K562 (cell line): ENCODE results near the gene EPHA1. TPM values are rescaled to one million over a fixed set of nuclear protein-coding genes. Genes with fewer than 3 reads are reported as not detected.
A peak's percentile ranks its signal among the peaks of the same experiment; 100 is the strongest.

Source experiments
- CBFA2T2 ChIP-seq: fragments of 450-650 bp; conservative IDR thresholded peaks from 2 replicates; pipeline ENCODE4 v1.6.1; 2017; ENCODE audit warnings: mild to moderate bottlenecking
- CCNT2 ChIP-seq: IDR thresholded peaks from 2 replicates; pipeline ENCODE4 v1.6.1; 2011; ENCODE audit warnings: borderline replicate concordance, low read depth, mild to moderate bottlenecking, moderate library complexity, mixed read lengths, low read length; ENCODE audit not compliant: insufficient read length; ENCODE audit errors: extremely low read depth
- DACH1 ChIP-seq: fragments of 450-650 bp; IDR thresholded peaks from 2 replicates; pipeline ENCODE4 v1.6.1; 2018; ENCODE audit not compliant: partially characterized antibody
- DNMT1 ChIP-seq: fragments of 450-650 bp; IDR thresholded peaks from 2 replicates; pipeline ENCODE4 v1.6.1; 2016; ENCODE audit warnings: antibody characterized with exemption, mild to moderate bottlenecking
- FIP1L1 ChIP-seq: fragments of 200-400 bp; formaldehyde crosslinking; IDR thresholded peaks from 2 replicates; pipeline ENCODE4 v1.6.1; 2018; ENCODE audit warnings: mild to moderate bottlenecking, low read depth, low read length; ENCODE audit not compliant: poor library complexity, severe bottlenecking
- GABPA ChIP-seq: fragments of 200-800 bp; sonication (Bioruptor generic); conservative IDR thresholded peaks from 2 replicates; pipeline ENCODE4 v1.6.1; 2016; ENCODE audit warnings: low read depth, missing genetic modification characterization, missing compliant biosample characterization
- KAT7 ChIP-seq: sonication (generic); formaldehyde crosslinking; IDR thresholded peaks from 2 replicates; pipeline ENCODE4 v1.8.0; 2022; ENCODE audit warnings: missing genetic modification reagents, mild to moderate bottlenecking, borderline replicate concordance
- TGIF2 ChIP-seq: sonication (generic); formaldehyde crosslinking; IDR thresholded peaks from 2 replicates; pipeline ENCODE4 v1.8.1; 2022; ENCODE audit warnings: mild to moderate bottlenecking, missing genetic modification reagents, moderate library complexity
- YY1 ChIP-seq, 3 experiments: IDR thresholded peaks; 2 replicates each; pipeline ENCODE4 v1.6.1; 2011; ENCODE audit warnings: low read length in 2 of 3, mild to moderate bottlenecking in 2 of 3, moderate library complexity in 2 of 3, borderline replicate concordance in 1 of 3, control low read depth in 1 of 3, low read depth in 1 of 3; ENCODE audit not compliant: insufficient read depth in 3 of 3, insufficient replicate concordance in 2 of 3, control insufficient read depth in 1 of 3, insufficient read length in 1 of 3; ENCODE audit errors: extremely low read depth in 1 of 3
- ZNF324 ChIP-seq: fragments of 250-450 bp; sonication (Bioruptor Pico); IDR thresholded peaks from 2 replicates; pipeline ENCODE4 v1.4.0; 2020; ENCODE audit warnings: mild to moderate bottlenecking
- ZNF778 ChIP-seq: fragments of 450-650 bp; formaldehyde crosslinking; IDR thresholded peaks from 2 replicates; pipeline ENCODE4 v1.4.0; 2020; ENCODE audit warnings: mild to moderate bottlenecking, moderate library complexity
- ZSCAN29 ChIP-seq: fragments of 450-650 bp; IDR thresholded peaks from 2 replicates; pipeline ENCODE4 v1.6.1; 2017
- polyA plus RNA-seq, 8 experiments: library from polyadenylated mRNA; depleted of rRNA in 4 of 8; stranded (reverse) in 5 of 8; unstranded in 3 of 8; fragments of >200 nt; fragmentation: Nextera tagmentation in 2 of 8; fragmentation: Illumina TruSeq in 1 of 8; extraction: Ambion mirVana in 2 of 8; extraction: Trizol in 1 of 8; gene quantifications; 2 replicates each; pipeline versions ENCODE4 v1.2.1 to v1.2.3, GENCODE V29; 2011 to 2014; ENCODE audit warnings: inconsistent platforms in 1 of 8, missing spikeins in 1 of 8
- total RNA-seq, 7 experiments: library from RNA; depleted of rRNA in 6 of 7; stranded (reverse); fragments of >200 nt in 6 of 7; fragmentation: Illumina TruSeq in 2 of 7; extraction: Trizol in 2 of 7; gene quantifications; 2 replicates each; pipeline versions ENCODE4 v1.2.1 to v1.2.3, GENCODE V29; 2011 to 2021; ENCODE audit warnings: low replicate concordance in 1 of 7
- TF ChIP-seq, protein P1 (sequence below): sonication (generic); formaldehyde crosslinking; IDR thresholded peaks from 2 replicates; pipeline ENCODE4 v1.8.0; 2023; ENCODE audit warnings: mild to moderate bottlenecking, missing genetic modification reagents
- TF ChIP-seq, protein P2 (sequence below), 2 experiments: fragments of 450-650 bp in 1 of 2; sonication (generic) in 1 of 2; formaldehyde crosslinking; conservative IDR thresholded peaks; 2 replicates each; pipeline versions ENCODE4 v1.4.0 to v1.8.1; 2020 to 2022; ENCODE audit warnings: mild to moderate bottlenecking in 1 of 2, missing genetic modification reagents in 1 of 2
- TF ChIP-seq, protein P3 (sequence below): fragments of 150-350 bp; IDR thresholded peaks from 2 replicates; pipeline ENCODE4 v1.6.1; 2014; ENCODE audit warnings: low read depth, mild to moderate bottlenecking, low read length, borderline replicate concordance
- TF ChIP-seq, protein P4 (sequence below), 2 experiments: fragments of 450-650 bp; conservative IDR thresholded peaks; 2 replicates each; pipeline ENCODE4 v1.6.1; 2017; ENCODE audit warnings: mild to moderate bottlenecking in 2 of 2, moderate library complexity in 2 of 2

EPHA1 gene
- total and polyA plus RNA-seq, 9 of the 15 experiments (the other 6 are each of a cell fraction or from before 2014, with no cell fraction given): 0.22 to 0.57 (median 0.32) TPM; not detected in 6

DNA sequence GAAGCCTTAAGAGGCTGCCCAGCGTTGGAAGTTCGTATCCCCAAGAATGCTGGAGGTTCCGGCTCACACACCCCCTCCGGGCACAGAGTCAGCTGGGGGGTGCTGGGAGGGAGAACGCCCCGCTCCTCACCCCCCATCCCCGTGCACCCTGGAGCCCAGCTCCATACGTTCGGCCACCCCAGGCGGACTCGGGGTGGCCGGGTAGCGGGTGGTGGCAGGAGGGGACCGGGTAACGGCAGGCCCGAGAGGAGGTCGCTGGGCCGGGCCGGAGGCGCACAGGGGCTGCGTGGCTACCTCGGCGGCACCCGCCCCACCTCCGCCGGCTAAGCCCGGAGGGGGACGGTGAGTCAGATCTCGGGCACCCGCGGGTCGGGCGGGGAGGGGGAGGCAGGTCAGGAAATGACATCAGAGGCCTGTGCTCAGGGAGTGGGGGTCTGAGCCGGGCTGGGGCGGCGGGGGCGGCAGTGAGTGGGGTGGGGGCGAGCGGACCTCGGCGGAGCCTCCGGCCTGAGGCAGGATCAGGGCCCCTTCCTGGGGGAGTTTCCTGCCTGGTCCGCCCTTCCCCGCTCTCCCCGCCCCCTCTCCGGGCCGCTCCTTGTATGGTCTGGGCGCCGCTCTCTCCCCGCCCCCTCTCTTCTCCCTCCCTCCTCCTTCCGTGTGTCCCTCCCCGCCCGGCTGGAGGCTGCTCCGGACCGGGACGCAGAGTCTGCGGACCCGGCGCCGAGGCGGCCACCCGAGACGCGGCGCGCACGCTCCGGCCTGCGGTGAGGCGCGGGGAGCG lies 27.8 kb downstream of the EPHA1 start, which contains the start of gene ZYX (continued):
- peak; percentile 93 for TF ChIP-seq TGIF2 (CRISPR knock-in tag)
- TF ChIP-seq CCNT2: peak; percentile 43
- TF ChIP-seq DACH1: peak; percentile 81
- TF ChIP-seq GABPA (tag): peak; percentile 91
- no peak for TF ChIP-seq ZNF324 (CRISPR knock-in tag)
- TF ChIP-seq, protein P1, sequence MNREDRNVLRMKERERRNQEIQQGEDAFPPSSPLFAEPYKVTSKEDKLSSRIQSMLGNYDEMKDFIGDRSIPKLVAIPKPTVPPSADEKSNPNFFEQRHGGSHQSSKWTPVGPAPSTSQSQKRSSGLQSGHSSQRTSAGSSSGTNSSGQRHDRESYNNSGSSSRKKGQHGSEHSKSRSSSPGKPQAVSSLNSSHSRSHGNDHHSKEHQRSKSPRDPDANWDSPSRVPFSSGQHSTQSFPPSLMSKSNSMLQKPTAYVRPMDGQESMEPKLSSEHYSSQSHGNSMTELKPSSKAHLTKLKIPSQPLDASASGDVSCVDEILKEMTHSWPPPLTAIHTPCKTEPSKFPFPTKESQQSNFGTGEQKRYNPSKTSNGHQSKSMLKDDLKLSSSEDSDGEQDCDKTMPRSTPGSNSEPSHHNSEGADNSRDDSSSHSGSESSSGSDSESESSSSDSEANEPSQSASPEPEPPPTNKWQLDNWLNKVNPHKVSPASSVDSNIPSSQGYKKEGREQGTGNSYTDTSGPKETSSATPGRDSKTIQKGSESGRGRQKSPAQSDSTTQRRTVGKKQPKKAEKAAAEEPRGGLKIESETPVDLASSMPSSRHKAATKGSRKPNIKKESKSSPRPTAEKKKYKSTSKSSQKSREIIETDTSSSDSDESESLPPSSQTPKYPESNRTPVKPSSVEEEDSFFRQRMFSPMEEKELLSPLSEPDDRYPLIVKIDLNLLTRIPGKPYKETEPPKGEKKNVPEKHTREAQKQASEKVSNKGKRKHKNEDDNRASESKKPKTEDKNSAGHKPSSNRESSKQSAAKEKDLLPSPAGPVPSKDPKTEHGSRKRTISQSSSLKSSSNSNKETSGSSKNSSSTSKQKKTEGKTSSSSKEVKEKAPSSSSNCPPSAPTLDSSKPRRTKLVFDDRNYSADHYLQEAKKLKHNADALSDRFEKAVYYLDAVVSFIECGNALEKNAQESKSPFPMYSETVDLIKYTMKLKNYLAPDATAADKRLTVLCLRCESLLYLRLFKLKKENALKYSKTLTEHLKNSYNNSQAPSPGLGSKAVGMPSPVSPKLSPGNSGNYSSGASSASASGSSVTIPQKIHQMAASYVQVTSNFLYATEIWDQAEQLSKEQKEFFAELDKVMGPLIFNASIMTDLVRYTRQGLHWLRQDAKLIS (CRISPR knock-in tag): peak; percentile 94; the same call in 1 of the 2 replicates
- peak in 2 of 3 experiments; percentile 71 to 80 for TF ChIP-seq YY1 (IDR thresholded peaks at IDR 0.05; ENCODE audit: borderline replicate concordance in 1 of 3, control insufficient read depth in 1 of 3, extremely low read depth in 1 of 3, insufficient read depth in 3 of 3, insufficient read length in 1 of 3, insufficient replicate concordance in 2 of 3, low read depth in 1 of 3, low read length in 2 of 3)
- TF ChIP-seq DNMT1: no peak
- TF ChIP-seq KAT7 (CRISPR knock-in tag): peak; percentile 99
- TF ChIP-seq FIP1L1: peak; percentile 79
- TF ChIP-seq, protein P2, sequence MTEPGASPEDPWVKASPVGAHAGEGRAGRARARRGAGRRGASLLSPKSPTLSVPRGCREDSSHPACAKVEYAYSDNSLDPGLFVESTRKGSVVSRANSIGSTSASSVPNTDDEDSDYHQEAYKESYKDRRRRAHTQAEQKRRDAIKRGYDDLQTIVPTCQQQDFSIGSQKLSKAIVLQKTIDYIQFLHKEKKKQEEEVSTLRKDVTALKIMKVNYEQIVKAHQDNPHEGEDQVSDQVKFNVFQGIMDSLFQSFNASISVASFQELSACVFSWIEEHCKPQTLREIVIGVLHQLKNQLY (CRISPR knock-in tag; conservative IDR thresholded peaks at IDR 0.05): peak; percentile 44 to 72; a peak in 2 of 4 replicates
- TF ChIP-seq ZSCAN29: 0 out of 2 replicates have a peak, but pooled peaks have one; percentile 2
- TF ChIP-seq, protein P3, sequence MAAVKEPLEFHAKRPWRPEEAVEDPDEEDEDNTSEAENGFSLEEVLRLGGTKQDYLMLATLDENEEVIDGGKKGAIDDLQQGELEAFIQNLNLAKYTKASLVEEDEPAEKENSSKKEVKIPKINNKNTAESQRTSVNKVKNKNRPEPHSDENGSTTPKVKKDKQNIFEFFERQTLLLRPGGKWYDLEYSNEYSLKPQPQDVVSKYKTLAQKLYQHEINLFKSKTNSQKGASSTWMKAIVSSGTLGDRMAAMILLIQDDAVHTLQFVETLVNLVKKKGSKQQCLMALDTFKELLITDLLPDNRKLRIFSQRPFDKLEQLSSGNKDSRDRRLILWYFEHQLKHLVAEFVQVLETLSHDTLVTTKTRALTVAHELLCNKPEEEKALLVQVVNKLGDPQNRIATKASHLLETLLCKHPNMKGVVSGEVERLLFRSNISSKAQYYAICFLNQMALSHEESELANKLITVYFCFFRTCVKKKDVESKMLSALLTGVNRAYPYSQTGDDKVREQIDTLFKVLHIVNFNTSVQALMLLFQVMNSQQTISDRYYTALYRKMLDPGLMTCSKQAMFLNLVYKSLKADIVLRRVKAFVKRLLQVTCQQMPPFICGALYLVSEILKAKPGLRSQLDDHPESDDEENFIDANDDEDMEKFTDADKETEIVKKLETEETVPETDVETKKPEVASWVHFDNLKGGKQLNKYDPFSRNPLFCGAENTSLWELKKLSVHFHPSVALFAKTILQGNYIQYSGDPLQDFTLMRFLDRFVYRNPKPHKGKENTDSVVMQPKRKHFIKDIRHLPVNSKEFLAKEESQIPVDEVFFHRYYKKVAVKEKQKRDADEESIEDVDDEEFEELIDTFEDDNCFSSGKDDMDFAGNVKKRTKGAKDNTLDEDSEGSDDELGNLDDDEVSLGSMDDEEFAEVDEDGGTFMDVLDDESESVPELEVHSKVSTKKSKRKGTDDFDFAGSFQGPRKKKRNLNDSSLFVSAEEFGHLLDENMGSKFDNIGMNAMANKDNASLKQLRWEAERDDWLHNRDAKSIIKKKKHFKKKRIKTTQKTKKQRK: no peak
- no peak for TF ChIP-seq CBFA2T2
- no peak for TF ChIP-seq ZNF778 (CRISPR knock-in tag)
- TF ChIP-seq, protein P4, sequence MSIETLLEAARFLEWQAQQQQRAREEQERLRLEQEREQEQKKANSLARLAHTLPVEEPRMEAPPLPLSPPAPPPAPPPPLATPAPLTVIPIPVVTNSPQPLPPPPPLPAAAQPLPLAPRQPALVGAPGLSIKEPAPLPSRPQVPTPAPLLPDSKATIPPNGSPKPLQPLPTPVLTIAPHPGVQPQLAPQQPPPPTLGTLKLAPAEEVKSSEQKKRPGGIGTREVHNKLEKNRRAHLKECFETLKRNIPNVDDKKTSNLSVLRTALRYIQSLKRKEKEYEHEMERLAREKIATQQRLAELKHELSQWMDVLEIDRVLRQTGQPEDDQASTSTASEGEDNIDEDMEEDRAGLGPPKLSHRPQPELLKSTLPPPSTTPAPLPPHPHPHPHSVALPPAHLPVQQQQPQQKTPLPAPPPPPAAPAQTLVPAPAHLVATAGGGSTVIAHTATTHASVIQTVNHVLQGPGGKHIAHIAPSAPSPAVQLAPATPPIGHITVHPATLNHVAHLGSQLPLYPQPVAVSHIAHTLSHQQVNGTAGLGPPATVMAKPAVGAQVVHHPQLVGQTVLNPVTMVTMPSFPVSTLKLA (conservative IDR thresholded peaks at IDR 0.05): peak; percentile 67 to 83; a peak in 3 of 4 replicates
